PFSK-1 (cell line): ENCODE measurements around the gene SPTB.

Source experiments
- FOXP2 ChIP-seq: optimal IDR thresholded peaks from 2 replicates; pipeline ENCODE3; 2011; ENCODE audit warnings: borderline replicate concordance, control low read depth, inconsistent platforms; ENCODE audit not compliant: insufficient read depth; ENCODE audit errors: extremely low read length, extremely low read depth
- POLR2AphosphoS5 ChIP-seq: IDR thresholded peaks from 2 replicates; pipeline ENCODE4 v1.6.1; 2012; ENCODE audit warnings: low read depth, mild to moderate bottlenecking, control low read depth, low read length, moderate library complexity
- REST ChIP-seq, 2 experiments: IDR thresholded peaks; 2 replicates each; pipeline versions ENCODE4 v1.6.1 to v1.8.0; 2011 to 2012; ENCODE audit warnings: low read depth in 2 of 2, low read length in 2 of 2, control low read depth in 1 of 2, inconsistent platforms in 1 of 2, mild to moderate bottlenecking in 1 of 2, moderate library complexity in 1 of 2; ENCODE audit not compliant: insufficient read depth in 1 of 2
- SIN3A ChIP-seq: IDR thresholded peaks from 2 replicates; pipeline ENCODE4 v1.6.1; 2012; ENCODE audit warnings: mild to moderate bottlenecking, low read length, moderate library complexity, borderline replicate concordance; ENCODE audit not compliant: insufficient read depth
- TAF1 ChIP-seq: IDR thresholded peaks from 2 replicates; pipeline ENCODE4 v1.6.1; 2012; ENCODE audit warnings: low read length, control low read depth, borderline replicate concordance; ENCODE audit not compliant: insufficient read depth

Gene SPTB

GRCh38 chr14:64768401-64769095 lies 111.2 kb downstream of the SPTB start:
- TF ChIP-seq FOXP2 (no peak), POLR2AphosphoS5 (no peak), REST (IDR thresholded peaks at IDR 0.05; ENCODE audit: insufficient read depth in 1 of 2, low read depth in 2 of 2, low read length in 2 of 2) (no peak), SIN3A (no peak), TAF1 (no peak)

GRCh38 chr14:64767215-64767964 lies 112.3 kb downstream of the SPTB start:
- no peak for TF ChIP-seq SIN3A
- no peak for TF ChIP-seq TAF1
- no peak for TF ChIP-seq FOXP2
- no peak for TF ChIP-seq REST (IDR thresholded peaks at IDR 0.05; ENCODE audit: insufficient read depth in 1 of 2, low read depth in 2 of 2, low read length in 2 of 2)
- TF ChIP-seq POLR2AphosphoS5, result no peak

DNA sequence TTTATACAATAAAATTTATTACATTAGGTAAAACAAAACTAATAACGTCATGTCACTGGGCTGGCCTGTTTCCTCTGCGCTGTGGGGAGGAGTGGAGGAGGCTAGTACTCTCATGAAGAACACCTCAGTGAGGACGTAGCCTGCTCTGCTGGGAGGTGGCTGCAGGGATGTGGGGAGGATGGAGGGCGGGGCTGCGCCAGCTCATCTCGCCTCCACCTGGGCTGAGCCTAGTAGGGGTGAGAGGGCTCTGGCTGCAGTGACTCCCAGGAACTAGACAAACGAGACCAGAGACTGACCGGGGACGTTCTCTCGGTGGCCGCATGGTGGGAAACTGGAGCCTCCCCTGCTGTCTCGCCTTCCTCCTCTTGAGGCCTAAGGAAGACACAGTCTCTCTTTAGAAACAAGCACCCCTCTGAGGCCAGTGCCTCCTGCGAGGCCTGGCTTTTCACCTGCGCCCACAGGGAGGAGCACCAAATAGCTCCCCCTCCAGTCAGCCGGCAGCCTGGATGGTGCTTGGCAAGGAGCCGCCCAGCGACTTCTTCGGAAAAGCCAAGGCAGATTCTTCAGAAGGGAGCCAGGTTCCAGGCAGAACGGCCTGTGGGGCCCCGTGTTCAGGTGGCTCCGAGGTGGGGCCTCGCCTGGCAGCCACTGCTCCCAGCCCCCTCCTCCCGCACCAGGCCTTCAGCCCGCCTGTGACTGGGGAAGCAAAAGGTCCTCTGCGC lies 113.1 kb downstream of the SPTB start:
- TF ChIP-seq SIN3A (no peak), FOXP2 (no peak), POLR2AphosphoS5 (no peak), TAF1 (no peak)

- no peak for TF ChIP-seq FOXP2
- no peak for TF ChIP-seq POLR2AphosphoS5
- no peak for TF ChIP-seq TAF1
- TF ChIP-seq REST (IDR thresholded peaks at IDR 0.05; ENCODE audit: insufficient read depth in 1 of 2, low read depth in 2 of 2, low read length in 2 of 2), result no peak
- no peak for TF ChIP-seq SIN3A
Measured at GRCh38 chr14:64765740-64766302, 113.9 kb downstream of the SPTB start.
